ENCODE results near the gene PALM. TPM values are rescaled to one million over a fixed set of nuclear protein-coding genes. Genes with fewer than 3 reads are reported as not detected.
"Not testable (repeated sequence)": the region's sequence is repeated elsewhere in the genome, so short reads cannot be mapped to it uniquely, and the experiment has no call there.

PALM gene
- total RNA-seq, 1 experiment from 2014 or later, result 0.83 TPM

DNA sequence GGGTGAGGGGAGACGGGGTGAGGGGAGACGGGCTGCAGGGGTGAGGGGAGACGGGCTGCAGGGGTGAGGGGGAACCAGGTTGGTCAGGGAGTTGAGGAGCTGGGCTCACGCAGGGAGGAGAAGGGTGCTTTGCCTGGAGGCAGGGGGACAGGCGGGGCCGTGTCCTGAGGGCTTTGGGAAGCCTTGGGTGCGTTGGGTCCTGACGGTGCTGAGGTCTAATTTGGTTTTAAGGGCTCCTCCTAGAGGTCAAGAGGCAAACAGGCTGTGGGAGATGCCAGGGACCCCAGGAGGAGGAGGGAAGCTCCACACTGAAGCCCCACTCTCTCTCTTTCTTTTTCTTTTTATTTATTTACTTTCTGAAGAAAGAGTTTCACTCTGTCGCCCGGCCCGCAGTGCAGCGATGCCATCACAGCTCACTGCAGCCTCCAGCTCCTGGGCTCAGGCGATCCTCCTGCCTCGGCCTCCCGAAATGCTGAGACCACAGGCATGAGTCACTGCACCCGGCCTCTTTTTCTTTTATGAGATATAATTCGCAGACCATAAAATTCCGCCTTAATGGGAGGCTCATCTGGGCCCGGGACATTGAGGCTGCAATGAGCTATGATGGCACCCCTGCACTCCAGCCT, 32.9 kb downstream of the PALM start:
- intact Hi-C loops (cut with micrococcal nuclease; ENCODE audit: unreplicated experiment), result no loop called here
- CTCF ChIA-PET, result interaction anchor here (0.9 kb wide), 1 partner anchor 9 kb away, joined by 4 read pairs; the partner anchor contains the start of gene MISP
- peaks cover 11% of the 10 kb centered on the region for H3K27me3 Mint-ChIP-seq (ENCODE audit: unreplicated experiment)

DNA sequence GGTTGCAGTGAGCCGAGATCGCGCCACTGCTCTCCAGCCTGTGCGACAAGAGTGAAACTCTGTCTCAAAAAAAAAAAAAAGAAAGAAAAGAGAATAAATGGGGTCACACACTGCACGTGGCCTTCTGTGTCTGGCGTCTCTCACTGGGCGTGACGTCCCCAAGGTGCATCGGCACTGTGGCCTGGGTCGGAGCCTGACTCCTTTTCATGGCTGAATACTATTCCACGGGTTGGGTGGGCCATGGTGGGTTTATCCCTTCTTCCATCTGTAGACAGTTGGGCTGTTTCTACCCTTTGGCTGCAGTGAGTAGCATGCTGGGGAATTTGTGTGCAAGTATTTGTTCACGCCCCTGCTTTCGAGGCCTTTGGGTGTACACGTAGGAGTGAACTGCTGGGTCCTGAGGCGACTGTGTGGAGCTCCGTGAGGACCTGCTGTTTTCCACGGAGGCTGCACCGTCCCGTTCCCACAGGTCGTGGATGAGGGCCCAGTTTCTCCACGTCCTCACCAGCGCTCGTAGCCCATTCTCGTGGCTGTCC, 33.9 kb downstream of the PALM start:
- DNase-seq, result no peak
- Mint-ChIP-seq H3K36me3 (ENCODE audit: insufficient read depth, unreplicated experiment) (peaks cover 3% of the 10 kb centered on the region), H3K4me1 (ENCODE audit: low read depth, unreplicated experiment) (no peaks in the 10 kb centered on the region), H3K4me3 (ENCODE audit: low read depth, unreplicated experiment) (no peak overlapping the region), H3K27ac (ENCODE audit: unreplicated experiment) (no peak overlapping the region), H3K9me3 (ENCODE audit: low read depth, unreplicated experiment) (no peaks in the 10 kb centered on the region), H3K27me3 (ENCODE audit: unreplicated experiment) (peaks cover 3% of the 10 kb centered on the region)
- BruUV-seq (replicated peaks), result no TSS peak
- intact Hi-C loops (cut with micrococcal nuclease; ENCODE audit: unreplicated experiment), result no loop called here
- CTCF ChIA-PET, result interaction anchor here (0.9 kb wide), 1 partner anchor 8 kb away, joined by 4 read pairs; the partner anchor contains the start of gene MISP
- TF ChIP-seq, protein P1, sequence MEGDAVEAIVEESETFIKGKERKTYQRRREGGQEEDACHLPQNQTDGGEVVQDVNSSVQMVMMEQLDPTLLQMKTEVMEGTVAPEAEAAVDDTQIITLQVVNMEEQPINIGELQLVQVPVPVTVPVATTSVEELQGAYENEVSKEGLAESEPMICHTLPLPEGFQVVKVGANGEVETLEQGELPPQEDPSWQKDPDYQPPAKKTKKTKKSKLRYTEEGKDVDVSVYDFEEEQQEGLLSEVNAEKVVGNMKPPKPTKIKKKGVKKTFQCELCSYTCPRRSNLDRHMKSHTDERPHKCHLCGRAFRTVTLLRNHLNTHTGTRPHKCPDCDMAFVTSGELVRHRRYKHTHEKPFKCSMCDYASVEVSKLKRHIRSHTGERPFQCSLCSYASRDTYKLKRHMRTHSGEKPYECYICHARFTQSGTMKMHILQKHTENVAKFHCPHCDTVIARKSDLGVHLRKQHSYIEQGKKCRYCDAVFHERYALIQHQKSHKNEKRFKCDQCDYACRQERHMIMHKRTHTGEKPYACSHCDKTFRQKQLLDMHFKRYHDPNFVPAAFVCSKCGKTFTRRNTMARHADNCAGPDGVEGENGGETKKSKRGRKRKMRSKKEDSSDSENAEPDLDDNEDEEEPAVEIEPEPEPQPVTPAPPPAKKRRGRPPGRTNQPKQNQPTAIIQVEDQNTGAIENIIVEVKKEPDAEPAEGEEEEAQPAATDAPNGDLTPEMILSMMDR (IDR thresholded peaks at IDR 0.05; ENCODE audit: unreplicated experiment), result no peak

More for the DNA sequence above, 32.9 kb downstream of the PALM start:
- DNase-seq, result no peak
- Mint-ChIP-seq H3K36me3 (ENCODE audit: insufficient read depth, unreplicated experiment) (peaks cover 3% of the 10 kb centered on the region), H3K9me3 (ENCODE audit: low read depth, unreplicated experiment) (no peaks in the 10 kb centered on the region), H3K27ac (ENCODE audit: unreplicated experiment) (no peak overlapping the region), H3K4me3 (ENCODE audit: low read depth, unreplicated experiment) (no peak overlapping the region), H3K4me1 (ENCODE audit: low read depth, unreplicated experiment) (no peaks in the 10 kb centered on the region)
- TF ChIP-seq, protein P1 (IDR thresholded peaks at IDR 0.05; ENCODE audit: unreplicated experiment), result no peak
- BruUV-seq (replicated peaks), result no TSS peak

DNA sequence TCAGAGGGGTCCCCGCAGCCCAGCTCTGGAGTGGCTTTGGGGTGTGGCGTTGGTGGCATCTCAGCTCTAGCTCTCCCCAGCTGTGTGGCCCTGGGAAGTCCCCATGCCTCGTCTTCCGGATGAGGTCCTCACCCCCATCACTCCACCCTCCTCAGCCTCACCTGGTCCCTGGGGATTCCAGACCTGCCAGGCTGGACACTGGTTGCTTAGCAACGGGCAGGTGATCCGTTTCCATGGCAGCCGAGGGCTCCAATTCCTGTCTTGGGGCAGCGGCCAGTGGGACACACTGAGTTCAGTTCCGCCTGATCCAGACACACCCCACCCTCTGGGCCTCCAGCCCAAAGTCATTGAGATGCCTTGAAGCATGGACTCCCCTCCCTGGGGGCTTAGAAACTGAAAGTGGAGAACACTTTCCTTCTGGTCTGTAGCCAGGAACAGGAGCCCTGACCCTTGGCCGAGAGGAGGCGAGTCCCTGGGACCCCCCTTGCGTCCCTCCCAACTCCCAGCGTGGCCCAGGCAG, 34.5 kb downstream of the PALM start:
- H3K4me1 Mint-ChIP-seq (ENCODE audit: low read depth, unreplicated experiment), result no peaks in the 10 kb centered on the region
- peak; percentile 74 for DNase-seq
- BruUV-seq (replicated peaks), result no TSS peak
- no peak overlapping the region for H3K4me3 Mint-ChIP-seq (ENCODE audit: low read depth, unreplicated experiment)
- peaks cover 3% of the 10 kb centered on the region for H3K36me3 Mint-ChIP-seq (ENCODE audit: insufficient read depth, unreplicated experiment)
- H3K9me3 Mint-ChIP-seq (ENCODE audit: low read depth, unreplicated experiment), result no peaks in the 10 kb centered on the region
- H3K27ac Mint-ChIP-seq (ENCODE audit: unreplicated experiment), result no peak overlapping the region
- TF ChIP-seq, protein P1 (IDR thresholded peaks at IDR 0.05; ENCODE audit: unreplicated experiment), result no peak
- CTCF ChIA-PET, result no interaction called here
- no peaks in the 10 kb centered on the region for H3K27me3 Mint-ChIP-seq (ENCODE audit: unreplicated experiment)
- intact Hi-C loops (cut with micrococcal nuclease; ENCODE audit: unreplicated experiment), result no loop called here

DNA sequence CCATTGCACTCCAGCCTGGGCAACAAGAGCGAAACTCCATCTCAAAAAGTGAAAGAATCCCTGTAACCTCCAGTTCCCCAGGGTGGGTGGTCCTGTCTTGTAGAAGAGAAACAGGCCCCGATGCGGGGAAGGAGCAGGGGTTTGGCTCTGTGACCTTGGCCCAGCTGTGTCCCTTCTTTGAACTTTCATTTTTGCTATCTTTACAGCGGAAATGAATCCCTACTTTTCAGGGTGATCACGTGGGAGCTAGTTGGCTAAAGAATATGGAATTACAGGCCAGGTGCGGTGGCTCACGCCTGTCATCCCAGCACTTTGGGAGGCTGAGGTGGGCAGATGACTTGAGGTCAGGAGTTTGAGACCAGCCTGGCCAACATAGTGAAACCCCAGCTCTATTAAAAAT, 36.4 kb downstream of the PALM start:
- BruUV-seq (replicated peaks); intact Hi-C loops (cut with micrococcal nuclease; ENCODE audit: unreplicated experiment): not testable (repeated sequence)

More for the DNA sequence above, 36.4 kb downstream of the PALM start:
- CTCF ChIA-PET; H3K27ac Mint-ChIP-seq (ENCODE audit: unreplicated experiment); H3K36me3 Mint-ChIP-seq (ENCODE audit: insufficient read depth, unreplicated experiment); H3K9me3 Mint-ChIP-seq (ENCODE audit: low read depth, unreplicated experiment); DNase-seq; H3K27me3 Mint-ChIP-seq (ENCODE audit: unreplicated experiment); H3K4me1 Mint-ChIP-seq (ENCODE audit: low read depth, unreplicated experiment); H3K4me3 Mint-ChIP-seq (ENCODE audit: low read depth, unreplicated experiment): not testable (repeated sequence)

All from Calu3 (cell line).